HepG2 (cell line): ENCODE results near the gene ENO2. TPM values are rescaled to one million over a fixed set of nuclear protein-coding genes. Genes with fewer than 3 reads are reported as not detected.

Experiments
- CBX1 ChIP-seq: IDR thresholded peaks from one replicate; pipeline ENCODE4 v1.6.1; 2016; ENCODE audit warnings: antibody characterized with exemption, low read depth
- ELF4 ChIP-seq: sonication (generic); formaldehyde crosslinking; IDR thresholded peaks from 2 replicates; pipeline ENCODE4 v1.5.0; 2020; ENCODE audit warnings: missing genetic modification reagents, mild to moderate bottlenecking, moderate library complexity, borderline replicate concordance
- ETV6 ChIP-seq: sonication (generic); formaldehyde crosslinking; conservative IDR thresholded peaks from 2 replicates; pipeline ENCODE4 v1.4.0; 2020; ENCODE audit warnings: missing genetic modification reagents
- FOSL2 ChIP-seq: sonication (generic); formaldehyde crosslinking; IDR thresholded peaks from 2 replicates; pipeline ENCODE4 v1.4.0; 2020; ENCODE audit warnings: missing genetic modification reagents
- IRX3 ChIP-seq: sonication (generic); formaldehyde crosslinking; IDR thresholded peaks from 2 replicates; pipeline ENCODE4 v1.8.1; 2023; ENCODE audit warnings: mild to moderate bottlenecking, low read depth, missing genetic modification reagents, borderline replicate concordance
- KAT2B ChIP-seq: fragments of 150-350 bp; IDR thresholded peaks from 2 replicates; pipeline ENCODE4 v1.6.1; 2014; ENCODE audit warnings: low read depth, low read length, borderline replicate concordance
- MTF2 ChIP-seq: sonication (generic); formaldehyde crosslinking; IDR thresholded peaks from 2 replicates; pipeline ENCODE4 v1.5.0; 2020; ENCODE audit warnings: missing genetic modification reagents, borderline replicate concordance
- NCOA2 ChIP-seq: sonication (generic); formaldehyde crosslinking; IDR thresholded peaks from 2 replicates; pipeline ENCODE4 v1.8.0; 2022; ENCODE audit warnings: inconsistent platforms
- SIN3B ChIP-seq: fragments of 150-350 bp; IDR thresholded peaks from 2 replicates; pipeline ENCODE4 v1.6.1; 2014; ENCODE audit warnings: low read length
- SSRP1 ChIP-seq: IDR thresholded peaks from 2 replicates; pipeline ENCODE4 v1.6.1; 2016; ENCODE audit warnings: control low read depth
- TBL1XR1 ChIP-seq: fragments of 150-350 bp; IDR thresholded peaks from 2 replicates; pipeline ENCODE4 v1.6.1; 2014; ENCODE audit warnings: borderline replicate concordance, low read length; ENCODE audit not compliant: partially characterized antibody
- WIZ ChIP-seq: sonication (generic); formaldehyde crosslinking; IDR thresholded peaks from 2 replicates; pipeline ENCODE4 v1.5.1; 2020; ENCODE audit warnings: mild to moderate bottlenecking, missing genetic modification reagents
- ZBTB42 ChIP-seq: sonication (generic); formaldehyde crosslinking; IDR thresholded peaks from 2 replicates; pipeline ENCODE4 v1.5.0; 2020; ENCODE audit warnings: mild to moderate bottlenecking, missing genetic modification reagents
- polyA plus RNA-seq, 8 experiments: library from polyadenylated mRNA; depleted of rRNA in 3 of 8; stranded (reverse) in 7 of 8; unstranded in 1 of 8; fragments of >200 nt; fragmentation: Illumina TruSeq in 4 of 8; extraction: Trizol in 4 of 8; gene quantifications; 2 replicates each; pipeline versions ENCODE4 v1.2.1 to v1.2.3, GENCODE V29; 2011 to 2016; ENCODE audit warnings: low read depth in 4 of 8, missing spikeins in 1 of 8, mixed read lengths in 1 of 8; ENCODE audit not compliant: insufficient read depth in 1 of 8
- total RNA-seq, 5 experiments: library from RNA; depleted of rRNA; stranded (reverse); fragments of >200 nt; fragmentation: Illumina TruSeq; extraction: Trizol; gene quantifications; 2 replicates each; pipeline ENCODE4 v1.2.3, GENCODE V29; 2016; ENCODE audit warnings: low read depth in 1 of 5
- TF ChIP-seq, protein P1 (sequence below): sonication (generic); formaldehyde crosslinking; IDR thresholded peaks from 2 replicates; pipeline ENCODE4 v1.4.0; 2020; ENCODE audit warnings: mild to moderate bottlenecking, missing genetic modification reagents, borderline replicate concordance
- TF ChIP-seq, protein P2 (sequence below): sonication (generic); formaldehyde crosslinking; IDR thresholded peaks from 2 replicates; pipeline ENCODE4 v1.4.0; 2020; ENCODE audit warnings: missing genetic modification reagents, mild to moderate bottlenecking, borderline replicate concordance
- TF ChIP-seq, protein P3 (sequence below): sonication (generic); formaldehyde crosslinking; IDR thresholded peaks from 2 replicates; pipeline ENCODE4 v1.5.0; 2020; ENCODE audit warnings: mild to moderate bottlenecking, missing genetic modification reagents
- TF ChIP-seq, protein P4 (sequence below): sonication (generic); formaldehyde crosslinking; IDR thresholded peaks from 2 replicates; pipeline ENCODE4 v1.5.0; 2020; ENCODE audit warnings: mild to moderate bottlenecking, low read depth, missing genetic modification reagents, borderline replicate concordance

The ENO2 gene
- total and polyA plus RNA-seq, 2 of the 13 experiments (the other 11 are each of a cell fraction or from before 2014, with no cell fraction given) = 19.3 to 136 TPM

GRCh38 chr12:6867413-6868210, 46.8 kb upstream of the ENO2 start, which contains the start of gene TPI1 (continued):
- TF ChIP-seq, protein P1, sequence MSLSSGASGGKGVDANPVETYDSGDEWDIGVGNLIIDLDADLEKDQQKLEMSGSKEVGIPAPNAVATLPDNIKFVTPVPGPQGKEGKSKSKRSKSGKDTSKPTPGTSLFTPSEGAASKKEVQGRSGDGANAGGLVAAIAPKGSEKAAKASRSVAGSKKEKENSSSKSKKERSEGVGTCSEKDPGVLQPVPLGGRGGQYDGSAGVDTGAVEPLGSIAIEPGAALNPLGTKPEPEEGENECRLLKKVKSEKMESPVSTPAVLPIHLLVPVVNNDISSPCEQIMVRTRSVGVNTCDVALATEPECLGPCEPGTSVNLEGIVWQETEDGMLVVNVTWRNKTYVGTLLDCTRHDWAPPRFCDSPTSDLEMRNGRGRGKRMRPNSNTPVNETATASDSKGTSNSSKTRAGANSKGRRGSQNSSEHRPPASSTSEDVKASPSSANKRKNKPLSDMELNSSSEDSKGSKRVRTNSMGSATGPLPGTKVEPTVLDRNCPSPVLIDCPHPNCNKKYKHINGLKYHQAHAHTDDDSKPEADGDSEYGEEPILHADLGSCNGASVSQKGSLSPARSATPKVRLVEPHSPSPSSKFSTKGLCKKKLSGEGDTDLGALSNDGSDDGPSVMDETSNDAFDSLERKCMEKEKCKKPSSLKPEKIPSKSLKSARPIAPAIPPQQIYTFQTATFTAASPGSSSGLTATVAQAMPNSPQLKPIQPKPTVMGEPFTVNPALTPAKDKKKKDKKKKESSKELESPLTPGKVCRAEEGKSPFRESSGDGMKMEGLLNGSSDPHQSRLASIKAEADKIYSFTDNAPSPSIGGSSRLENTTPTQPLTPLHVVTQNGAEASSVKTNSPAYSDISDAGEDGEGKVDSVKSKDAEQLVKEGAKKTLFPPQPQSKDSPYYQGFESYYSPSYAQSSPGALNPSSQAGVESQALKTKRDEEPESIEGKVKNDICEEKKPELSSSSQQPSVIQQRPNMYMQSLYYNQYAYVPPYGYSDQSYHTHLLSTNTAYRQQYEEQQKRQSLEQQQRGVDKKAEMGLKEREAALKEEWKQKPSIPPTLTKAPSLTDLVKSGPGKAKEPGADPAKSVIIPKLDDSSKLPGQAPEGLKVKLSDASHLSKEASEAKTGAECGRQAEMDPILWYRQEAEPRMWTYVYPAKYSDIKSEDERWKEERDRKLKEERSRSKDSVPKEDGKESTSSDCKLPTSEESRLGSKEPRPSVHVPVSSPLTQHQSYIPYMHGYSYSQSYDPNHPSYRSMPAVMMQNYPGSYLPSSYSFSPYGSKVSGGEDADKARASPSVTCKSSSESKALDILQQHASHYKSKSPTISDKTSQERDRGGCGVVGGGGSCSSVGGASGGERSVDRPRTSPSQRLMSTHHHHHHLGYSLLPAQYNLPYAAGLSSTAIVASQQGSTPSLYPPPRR (CRISPR knock-in tag) = 0 out of 2 replicates have a peak, but pooled peaks have one; percentile 10
- TF ChIP-seq, protein P2, sequence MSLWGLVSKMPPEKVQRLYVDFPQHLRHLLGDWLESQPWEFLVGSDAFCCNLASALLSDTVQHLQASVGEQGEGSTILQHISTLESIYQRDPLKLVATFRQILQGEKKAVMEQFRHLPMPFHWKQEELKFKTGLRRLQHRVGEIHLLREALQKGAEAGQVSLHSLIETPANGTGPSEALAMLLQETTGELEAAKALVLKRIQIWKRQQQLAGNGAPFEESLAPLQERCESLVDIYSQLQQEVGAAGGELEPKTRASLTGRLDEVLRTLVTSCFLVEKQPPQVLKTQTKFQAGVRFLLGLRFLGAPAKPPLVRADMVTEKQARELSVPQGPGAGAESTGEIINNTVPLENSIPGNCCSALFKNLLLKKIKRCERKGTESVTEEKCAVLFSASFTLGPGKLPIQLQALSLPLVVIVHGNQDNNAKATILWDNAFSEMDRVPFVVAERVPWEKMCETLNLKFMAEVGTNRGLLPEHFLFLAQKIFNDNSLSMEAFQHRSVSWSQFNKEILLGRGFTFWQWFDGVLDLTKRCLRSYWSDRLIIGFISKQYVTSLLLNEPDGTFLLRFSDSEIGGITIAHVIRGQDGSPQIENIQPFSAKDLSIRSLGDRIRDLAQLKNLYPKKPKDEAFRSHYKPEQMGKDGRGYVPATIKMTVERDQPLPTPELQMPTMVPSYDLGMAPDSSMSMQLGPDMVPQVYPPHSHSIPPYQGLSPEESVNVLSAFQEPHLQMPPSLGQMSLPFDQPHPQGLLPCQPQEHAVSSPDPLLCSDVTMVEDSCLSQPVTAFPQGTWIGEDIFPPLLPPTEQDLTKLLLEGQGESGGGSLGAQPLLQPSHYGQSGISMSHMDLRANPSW (CRISPR knock-in tag) = no peak
- TF ChIP-seq, protein P3, sequence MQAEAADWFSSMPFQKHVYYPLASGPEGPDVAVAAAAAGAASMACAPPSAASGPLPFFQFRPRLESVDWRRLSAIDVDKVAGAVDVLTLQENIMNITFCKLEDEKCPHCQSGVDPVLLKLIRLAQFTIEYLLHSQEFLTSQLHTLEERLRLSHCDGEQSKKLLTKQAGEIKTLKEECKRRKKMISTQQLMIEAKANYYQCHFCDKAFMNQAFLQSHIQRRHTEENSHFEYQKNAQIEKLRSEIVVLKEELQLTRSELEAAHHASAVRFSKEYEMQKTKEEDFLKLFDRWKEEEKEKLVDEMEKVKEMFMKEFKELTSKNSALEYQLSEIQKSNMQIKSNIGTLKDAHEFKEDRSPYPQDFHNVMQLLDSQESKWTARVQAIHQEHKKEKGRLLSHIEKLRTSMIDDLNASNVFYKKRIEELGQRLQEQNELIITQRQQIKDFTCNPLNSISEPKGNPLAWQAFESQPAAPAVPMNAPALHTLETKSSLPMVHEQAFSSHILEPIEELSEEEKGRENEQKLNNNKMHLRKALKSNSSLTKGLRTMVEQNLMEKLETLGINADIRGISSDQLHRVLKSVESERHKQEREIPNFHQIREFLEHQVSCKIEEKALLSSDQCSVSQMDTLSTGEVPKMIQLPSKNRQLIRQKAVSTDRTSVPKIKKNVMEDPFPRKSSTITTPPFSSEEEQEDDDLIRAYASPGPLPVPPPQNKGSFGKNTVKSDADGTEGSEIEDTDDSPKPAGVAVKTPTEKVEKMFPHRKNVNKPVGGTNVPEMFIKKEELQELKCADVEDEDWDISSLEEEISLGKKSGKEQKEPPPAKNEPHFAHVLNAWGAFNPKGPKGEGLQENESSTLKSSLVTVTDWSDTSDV (CRISPR knock-in tag) = peak; percentile 25; the same call in 1 of the 2 replicates
- TF ChIP-seq NCOA2 (CRISPR knock-in tag) = peak; percentile 45; the same call in 1 of the 2 replicates
- TF ChIP-seq FOSL2 (CRISPR knock-in tag) = peak; percentile 22; the same call in 1 of the 2 replicates
- TF ChIP-seq TBL1XR1 = no peak
- peak; percentile 85; the same call in 1 of the 2 replicates for TF ChIP-seq ZBTB42 (CRISPR knock-in tag)
- TF ChIP-seq IRX3 (CRISPR knock-in tag) = peak; percentile 85
- no peak for TF ChIP-seq ELF4 (CRISPR knock-in tag)
- no peak for TF ChIP-seq KAT2B
- no peak for TF ChIP-seq SSRP1 (CRISPR knock-in tag)
- TF ChIP-seq, protein P4, sequence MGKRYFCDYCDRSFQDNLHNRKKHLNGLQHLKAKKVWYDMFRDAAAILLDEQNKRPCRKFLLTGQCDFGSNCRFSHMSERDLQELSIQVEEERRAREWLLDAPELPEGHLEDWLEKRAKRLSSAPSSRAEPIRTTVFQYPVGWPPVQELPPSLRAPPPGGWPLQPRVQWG (CRISPR knock-in tag) = no peak
- TF ChIP-seq WIZ (CRISPR knock-in tag) = 0 out of 2 replicates have a peak, but pooled peaks have one; percentile 25
- peak; percentile 93 for TF ChIP-seq CBX1
- 0 out of 2 replicates have a peak, but pooled peaks have one; percentile 55 for TF ChIP-seq SIN3B
- no peak for TF ChIP-seq MTF2
- TF ChIP-seq ETV6 (CRISPR knock-in tag) = no peak
